ENCODE data around the gene COMMD6. TPM values are rescaled to one million over a fixed set of nuclear protein-coding genes. Genes with fewer than 3 reads are reported as not detected.

The COMMD6 gene
- total RNA-seq, 1 donor from 2014 or later = 131 TPM

GRCh38 chr13:75485286-75486062 is 52.2 kb downstream of the COMMD6 start:
- intact Hi-C loops (cut with micrococcal nuclease) = no loop called here

- intact Hi-C loops (cut with micrococcal nuclease) = loop anchor here (1.0 to 5.0 kb wide), 6 partner anchors 55 to 1350 kb away; partner anchors contain the start of genes COMMD6, KLF12, LMO7 and UCHL3
These were observed 54.9 kb downstream of the COMMD6 start for GRCh38 chr13:75482820-75483079.

- intact Hi-C loops (cut with micrococcal nuclease) = loop anchor here (1.0 to 5.0 kb wide), 6 partner anchors 55 to 1350 kb away; partner anchors contain the start of genes COMMD6, KLF12, LMO7 and UCHL3
These were observed 55.4 kb downstream of the COMMD6 start, which contains the start of gene TBC1D4 for GRCh38 chr13:75482070-75482819. Gene TBC1D4, minus strand, starts transcription at chr13:75482169. Its CDS starts 402 bp downstream, at chr13:75481767.

GRCh38 chr13:75481176-75482069 is 56.2 kb downstream of the COMMD6 start:
- intact Hi-C loops (cut with micrococcal nuclease) = loop anchor here (1.0 to 5.0 kb wide), 6 partner anchors 56 to 1349 kb away; partner anchors contain the start of genes COMMD6, KLF12, LMO7 and UCHL3

- intact Hi-C loops (cut with micrococcal nuclease) = loop anchor here (5.0 kb wide), 3 partner anchors 108 to 1348 kb away; partner anchors contain the start of genes KLF12 and LMO7
These were observed 56.9 kb downstream of the COMMD6 start for GRCh38 chr13:75480671-75481175.

GRCh38 chr13:75479102-75479740 is 58.4 kb downstream of the COMMD6 start:
- intact Hi-C loops (cut with micrococcal nuclease) = no loop called here

GRCh38 chr13:75478659-75479058 is 59.0 kb downstream of the COMMD6 start:
- intact Hi-C loops (cut with micrococcal nuclease) = no loop called here

Other genes with a start within 250 kb of the COMMD6 start
- 23.3 and 24.8 TPM in 2 replicates for gene TBC1D4, start 55.7 kb downstream of the COMMD6 start, total RNA-seq
- gene UCHL3, start 11.9 kb upstream of the COMMD6 start, total RNA-seq = 37.9 and 41.6 TPM in 2 replicates
- 13.5 and 15.2 TPM in 2 replicates for gene LMO7, start 98.5 kb upstream of the COMMD6 start, total RNA-seq

Measured in T-helper 2 cell treated with Interferon-gamma antibody and Interleukin-4, amounts not matched to agents 100 ng/mL and 5 ng/mL, for 36 hours (primary cell).